B cell (primary cell): ENCODE results near the gene MYOF. TPM values are rescaled to one million over a fixed set of nuclear protein-coding genes. Genes with fewer than 3 reads are reported as not detected.

ENCODE experiments used
- ATAC-seq: fragments of 200-7000 bp; cut with Tn5 transposase; one replicate; pipeline ENCODE4 v1.10.0; 2021; ENCODE audit warnings: low read depth, mild to moderate bottlenecking, moderate number of reproducible peaks, moderate library complexity
- CTCF ChIA-PET: fragments of 350-600 bp; sonication (Branson Sonifier 250); formaldehyde crosslinking; loops from one replicate; lab custom pipeline; 2021; ENCODE audit warnings: antibody characterized with exemption, inconsistent platforms; lab: Charles Lee
- POLR2A ChIA-PET: fragments of 350-600 bp; sonication (Branson Sonifier 250); formaldehyde crosslinking; loops from one replicate; lab custom pipeline; 2021; ENCODE audit warnings: antibody characterized with exemption; lab: Charles Lee
- DNase-seq: peaks from one replicate; pipeline ENCODE4 v3.0.0; 2013
- H2AFZ ChIP-seq: 2 replicates; pipeline ENCODE4 v1.6.1; 2012; ENCODE audit warnings: mild to moderate bottlenecking, low read depth, low read length; ENCODE audit not compliant: insufficient read depth, poor library complexity, severe bottlenecking
- H3K27ac ChIP-seq, 2 donors: 1 replicate in 1 of 2; 2 replicates in 1 of 2; pipeline ENCODE4 v1.5.1; 2012 to 2013; ENCODE audit warnings: low read length in 2 of 2, mild to moderate bottlenecking in 2 of 2, moderate library complexity in 1 of 2
- H3K27me3 ChIP-seq, 4 experiments: fragments of 200-600 bp in 1 of 4; sonication (generic) in 1 of 4; replicated peaks in 1 of 4; 1 replicate in 2 of 4; 2 replicates in 2 of 4; pipeline versions ENCODE4 v1.6.1 to v1.7.0; 2013 to 2016; ENCODE audit warnings: low read length in 3 of 4, mild to moderate bottlenecking in 2 of 4, mixed read lengths in 1 of 4, moderate library complexity in 1 of 4; ENCODE audit not compliant: insufficient read depth in 4 of 4, control insufficient read depth in 3 of 4; ENCODE audit errors: control extremely low read depth in 1 of 4
- H3K36me3 ChIP-seq, 2 experiments: replicated peaks in 1 of 2; 1 replicate in 1 of 2; 2 replicates in 1 of 2; pipeline versions ENCODE4 v1.6.1 to v1.7.1; 2013; ENCODE audit warnings: low read length in 1 of 2; ENCODE audit not compliant: insufficient read depth in 2 of 2, control insufficient read depth in 1 of 2; ENCODE audit errors: control extremely low read depth in 1 of 2, extremely low read depth in 1 of 2
- H3K4me1 ChIP-seq, 2 donors: fragments of 200-600 bp in 1 of 2; sonication (generic) in 1 of 2; 1 replicate in 1 of 2; 2 replicates in 1 of 2; pipeline versions ENCODE4 v1.5.1 to v1.6.1; 2013 to 2017; ENCODE audit warnings: low read length in 2 of 2; ENCODE audit not compliant: control insufficient read depth in 2 of 2, insufficient read depth in 2 of 2
- H3K4me2 ChIP-seq: replicated peaks from 2 replicates; pipeline ENCODE3; 2012; ENCODE audit warnings: mild to moderate bottlenecking, low read depth, low read length; ENCODE audit not compliant: poor library complexity, severe bottlenecking
- H3K4me3 ChIP-seq, 5 experiments: fragments of 200-600 bp in 1 of 5; sonication (generic) in 1 of 5; 1 replicate in 3 of 5; 2 replicates in 2 of 5; pipeline versions ENCODE4 v1.5.1 to v1.7.0; 2011 to 2016; ENCODE audit warnings: low read length in 4 of 5, mild to moderate bottlenecking in 4 of 5, low read depth in 2 of 5, control low read depth in 1 of 5, moderate library complexity in 1 of 5; ENCODE audit not compliant: insufficient read depth in 1 of 5; ENCODE audit errors: control extremely low read depth in 1 of 5, extremely low read depth in 1 of 5
- H3K79me2 ChIP-seq: fragments of 200-600 bp; sonication (generic); one replicate; pipeline ENCODE4 v1.6.0; 2016; ENCODE audit warnings: low read length; ENCODE audit not compliant: control insufficient read depth, insufficient read depth
- H3K9ac ChIP-seq: fragments of 200-600 bp; sonication (generic); 2 replicates; pipeline ENCODE4 v1.6.1; 2017; ENCODE audit warnings: mild to moderate bottlenecking, low read length, moderate library complexity
- H3K9me3 ChIP-seq, 3 donors: one replicate each; pipeline versions ENCODE4 v1.6.1 to v1.7.1; 2013; ENCODE audit warnings: low read length in 2 of 3; ENCODE audit not compliant: control insufficient read depth in 2 of 3, insufficient read depth in 1 of 3; ENCODE audit errors: control extremely low read depth in 1 of 3
- H4K20me1 ChIP-seq: 2 replicates; pipeline ENCODE4 v1.6.0; 2012; ENCODE audit warnings: mild to moderate bottlenecking, low read length; ENCODE audit not compliant: insufficient read depth, control insufficient read depth, poor library complexity, severe bottlenecking
- H3K27ac Mint-ChIP-seq: one replicate; pipeline ENCODE4 v1.8.0; 2021; ENCODE audit warnings: mixed read lengths
- H3K27me3 Mint-ChIP-seq: one replicate; pipeline ENCODE4 v1.8.0; 2021; ENCODE audit warnings: mixed read lengths
- H3K4me1 Mint-ChIP-seq: one replicate; pipeline ENCODE4 v1.8.0; 2021; ENCODE audit warnings: mixed read lengths
- H3K4me3 Mint-ChIP-seq: one replicate; pipeline ENCODE4 v1.8.0; 2021; ENCODE audit warnings: mixed read lengths
- H3K9me3 Mint-ChIP-seq: one replicate; pipeline ENCODE4 v1.8.0; 2022; ENCODE audit warnings: mixed read lengths; ENCODE audit not compliant: insufficient read depth
- CTCF ChIP-seq: fragments of 200-600 bp; IDR thresholded peaks from one replicate; pipeline ENCODE4 v1.8.0; 2022; ENCODE audit warnings: antibody characterized with exemption, mild to moderate bottlenecking
- EZH2 ChIP-seq: IDR thresholded peaks from 2 replicates; pipeline ENCODE4 v1.6.1; 2012; ENCODE audit warnings: borderline replicate concordance, low read depth, mild to moderate bottlenecking, moderate library complexity, low read length; ENCODE audit not compliant: insufficient read depth, poor library complexity, severe bottlenecking
- whole genome bisulfite sequencing: methylation state at CpG from one replicate; pipeline ENCODE4 v1.1.5; 2013; ENCODE audit warnings: missing lambda C conversion rate; ENCODE audit not compliant: insufficient coverage; 5-methylcytosine and 5-hydroxymethylcytosine counted together
- intact Hi-C: fragments of 100-400 bp; cut with micrococcal nuclease; formaldehyde crosslinking; loops from one replicate; pipeline ENCODE4 v1.10.0; 2022
- polyA plus RNA-seq: library from polyadenylated mRNA; depleted of rRNA; stranded (reverse); fragments of >200 nt; gene quantifications from 2 replicates; pipeline ENCODE4 v1.2.3, GENCODE V29; 2012
- total RNA-seq, 2 donors: library from RNA; stranded (reverse); fragments of 120-200 nt in 1 of 2; gene quantifications; 1 replicate in 1 of 2; 2 replicates in 1 of 2; pipeline versions ENCODE4 v1.2.3 to v1.2.4, GENCODE V29; 2013 to 2022

Gene MYOF
- total and polyA plus RNA-seq, 2 donors (not counting 1 experiment from before 2014, with no cell fraction given): 0.07 to 0.18 TPM

GRCh38 chr10:93471110-93471651 is 11.0 kb downstream of the MYOF start:
- no peak overlapping the region for H3K27ac Mint-ChIP-seq
- no peaks in the 10 kb centered on the region for H3K9me3 Mint-ChIP-seq
- H3K9me3 ChIP-seq: no peaks in the 10 kb centered on the region
- ATAC-seq: no peak
- ChIA-PET CTCF (interaction anchor here (1.0 to 3.3 kb wide), 2 partner anchors 11 to 95 kb away, joined by 4 to 14 read pairs; partner anchors contain the start of gene MYOF), POLR2A (no interaction called here)
- no peak for TF ChIP-seq CTCF
- no peak for TF ChIP-seq EZH2
- no peaks in the 10 kb centered on the region for H3K4me1 Mint-ChIP-seq
- no peaks in the 10 kb centered on the region for H3K27me3 ChIP-seq
- 81% methylated on average over 3 of the region's 5 CpGs for WGBS
- H3K36me3 ChIP-seq: no peaks in the 10 kb centered on the region
- no peak overlapping the region for H3K4me3 Mint-ChIP-seq
- no peaks in the 10 kb centered on the region for H4K20me1 ChIP-seq
- no peak for DNase-seq
- no peaks in the 10 kb centered on the region for H3K27me3 Mint-ChIP-seq
- H3K4me3 ChIP-seq: no peak overlapping the region
- H3K4me2 ChIP-seq: no peak overlapping the region
- H2AFZ ChIP-seq: no peak overlapping the region
- H3K9ac ChIP-seq: no peak overlapping the region
- no peaks in the 10 kb centered on the region for H3K4me1 ChIP-seq
- intact Hi-C loops: no loop called here
- H3K27ac ChIP-seq: no peak overlapping the region
- no peaks in the 10 kb centered on the region for H3K79me2 ChIP-seq

GRCh38 chr10:93469454-93469853 is 12.7 kb downstream of the MYOF start:
- Mint-ChIP-seq H3K4me1 (peaks cover 3% of the 10 kb centered on the region), H3K4me3 (no peak overlapping the region), H3K27ac (no peak overlapping the region), H3K27me3 (no peaks in the 10 kb centered on the region), H3K9me3 (no peaks in the 10 kb centered on the region)
- no peaks in the 10 kb centered on the region for H3K79me2 ChIP-seq
- ATAC-seq: no peak
- H3K36me3 ChIP-seq: no peaks in the 10 kb centered on the region
- no peak overlapping the region for H3K27ac ChIP-seq
- intact Hi-C loops: no loop called here
- no peak overlapping the region for H2AFZ ChIP-seq
- no peaks in the 10 kb centered on the region for H3K27me3 ChIP-seq
- POLR2A ChIA-PET: no interaction called here
- H3K4me3 ChIP-seq: no peak overlapping the region
- H3K9ac ChIP-seq: no peak overlapping the region
- WGBS: 88% methylated on average over 3 of the region's 3 CpGs
- no peak for TF ChIP-seq CTCF
- TF ChIP-seq EZH2: no peak
- no peaks in the 10 kb centered on the region for H3K9me3 ChIP-seq
- H4K20me1 ChIP-seq: no peaks in the 10 kb centered on the region
- no peaks in the 10 kb centered on the region for H3K4me1 ChIP-seq
- no peak overlapping the region for H3K4me2 ChIP-seq
- CTCF ChIA-PET: interaction anchor here (0.7 to 1.9 kb wide), 2 partner anchors 13 to 452 kb away, joined by 3 to 9 read pairs; partner anchors contain the start of gene MYOF
- no peak for DNase-seq
